Spleen (tissue), 11 donors: Measurements from ENCODE around the gene CD274. TPM values are rescaled to one million over a fixed set of nuclear protein-coding genes. Genes with fewer than 3 reads are reported as not detected.
A peak's percentile ranks its signal among the peaks of the same experiment; 100 is the strongest.
"Not testable (repeated sequence)": the region's sequence is repeated elsewhere in the genome, so short reads cannot be mapped to it uniquely, and the experiment has no call there.

Experiments used
- DNase-seq: peaks from one replicate; pipeline ENCODE4 v3.0.0-alpha.2; 2020
- H3K27ac ChIP-seq, 8 donors: fragments of 200-600 bp; sonication (generic) in 7 of 8; 1 replicate in 4 of 8; 2 replicates in 4 of 8; pipeline versions ENCODE4 v1.5.0 to v1.8.0; 2016 to 2021; ENCODE audit warnings: inconsistent platforms in 4 of 8, mild to moderate bottlenecking in 4 of 8, moderate library complexity in 1 of 8
- H3K27me3 ChIP-seq, 7 donors: fragments of 200-600 bp; sonication (generic) in 6 of 7; replicated peaks in 1 of 7; 1 replicate in 4 of 7; 2 replicates in 3 of 7; pipeline versions ENCODE4 v1.5.0 to v1.8.0; 2016 to 2021; ENCODE audit warnings: inconsistent platforms in 3 of 7, mild to moderate bottlenecking in 1 of 7
- H3K36me3 ChIP-seq, 6 donors: fragments of 200-600 bp; sonication (generic) in 5 of 6; 1 replicate in 4 of 6; 2 replicates in 2 of 6; pipeline versions ENCODE4 v1.5.0 to v1.8.0; 2016 to 2021; ENCODE audit warnings: inconsistent platforms in 2 of 6
- H3K4me1 ChIP-seq, 6 donors: fragments of 200-600 bp; sonication (generic) in 5 of 6; 1 replicate in 3 of 6; 2 replicates in 3 of 6; pipeline versions ENCODE4 v1.5.0 to v1.8.0; 2016 to 2021; ENCODE audit warnings: inconsistent platforms in 3 of 6
- H3K4me3 ChIP-seq, 8 donors: fragments of 200-600 bp; sonication (generic) in 7 of 8; 1 replicate in 4 of 8; 2 replicates in 4 of 8; pipeline versions ENCODE4 v1.5.0 to v1.8.0; 2016 to 2021; ENCODE audit warnings: inconsistent platforms in 4 of 8, mild to moderate bottlenecking in 4 of 8, moderate library complexity in 2 of 8
- H3K9me3 ChIP-seq, 8 donors: fragments of 200-600 bp; sonication (generic) in 7 of 8; 1 replicate in 4 of 8; 2 replicates in 4 of 8; pipeline versions ENCODE4 v1.5.0 to v1.8.0; 2016 to 2021; ENCODE audit warnings: inconsistent platforms in 4 of 8
- CTCF ChIP-seq, 11 experiments: fragments of 200-600 bp in 7 of 11; fragments of 450-650 bp in 4 of 11; sonication (generic) in 4 of 11; IDR thresholded peaks in 8 of 11; conservative IDR thresholded peaks in 3 of 11; 1 replicate in 7 of 11; 2 replicates in 4 of 11; pipeline versions ENCODE4 v1.4.0 to v1.8.0; 2016 to 2021; ENCODE audit warnings: antibody characterized with exemption in 11 of 11, inconsistent platforms in 4 of 11, mild to moderate bottlenecking in 1 of 11
- POLR2A ChIP-seq, 3 donors: fragments of 450-650 bp; IDR thresholded peaks; one replicate each; pipeline ENCODE4 v1.5.1; 2017; ENCODE audit warnings: antibody characterized with exemption in 3 of 3, mild to moderate bottlenecking in 1 of 3
- POLR2AphosphoS5 ChIP-seq, 3 donors: sonication (generic); formaldehyde crosslinking; IDR thresholded peaks; one replicate each; pipeline ENCODE4 v1.5.1; 2017; ENCODE audit warnings: antibody characterized with exemption in 3 of 3
- WGBS, 5 donors: extraction: QIAGEN DNeasy Blood & Tissue Kit in 3 of 5; methylation state at CpG; one replicate each; pipeline versions ENCODE4 v1.1.5 to v1.1.7; 2013 to 2018; 5-methylcytosine and 5-hydroxymethylcytosine counted together
- intact Hi-C: fragments of 100-400 bp; cut with DNase I; formaldehyde crosslinking; loops from one replicate; pipeline ENCODE4 v1.15.0; 2023; ENCODE audit warnings: low total_unique reads
- polyA plus RNA-seq, 3 donors: library from polyadenylated mRNA; stranded (reverse); fragments of 200-250 nt; gene quantifications; one replicate each; pipeline ENCODE4 v1.2.1, GENCODE V29; 2013
- total RNA-seq, 7 donors: library from RNA; depleted of rRNA in 3 of 7; stranded (reverse); fragments of >200 nt in 3 of 7; fragmentation: NEBNext Ultra II Directional in 4 of 7; extraction: Animal tissue kit (Norgen Biotek cat#: 25700) in 4 of 7; gene quantifications; one replicate each; pipeline versions ENCODE4 v1.1.0 to v1.2.1, GENCODE V29; 2016 to 2021
- donor health status: healthy with polysubstance abuse.
- donor health status: DM: no; HTN: no; CAD: no; lungs with moderate emphysema.
- donor health status: DM: no; HTN: no; CAD: no.
- donor health status: Bipolar disorder and iron deficiency.
- donor health status: healthy.
- donor health status: DM: no; HTN: no; CAD: no.
- donor health status: DM: yes; HTN: yes; CAD: no.

CD274 gene
- total and polyA plus RNA-seq, 10 donors = 1.8 to 34.8 (median 25.5) TPM

GRCh38 chr9:5466766-5467165 is 16.4 kb downstream of the CD274 start:
- no peaks in the 10 kb centered on the region for H3K27me3 ChIP-seq
- no peak for DNase-seq
- TF ChIP-seq POLR2A (IDR thresholded peaks at IDR 0.05) = no peak
- TF ChIP-seq CTCF (IDR thresholded peaks at IDR 0.05 in 8 of 11, conservative IDR thresholded peaks at IDR 0.05 in 3 of 11) = no peak
- TF ChIP-seq POLR2AphosphoS5 (IDR thresholded peaks at IDR 0.05) = no peak
- H3K27ac ChIP-seq = peak overlapping the region in 4 of 8 donors; percentile 16 to 80 (median 54)
- intact Hi-C loops = no loop called here
- H3K4me1 ChIP-seq = peaks cover 0 to 22% (median 3%) of the 10 kb centered on the region in 6 donors
- no peaks in the 10 kb centered on the region for H3K9me3 ChIP-seq
- 69 to 83% (median 74%) methylated on average over 2 of the region's 2 CpGs for WGBS, 5 donors
- no peak overlapping the region for H3K4me3 ChIP-seq
- peaks cover 0 to 86% (median 39%) of the 10 kb centered on the region in 6 donors for H3K36me3 ChIP-seq

GRCh38 chr9:5468850-5469249 is 18.5 kb downstream of the CD274 start:
- no peak overlapping the region for H3K27ac ChIP-seq
- H3K36me3 ChIP-seq = peaks cover 0 to 70% (median 25%) of the 10 kb centered on the region in 6 donors
- TF ChIP-seq POLR2AphosphoS5 (IDR thresholded peaks at IDR 0.05) (no peak), POLR2A (IDR thresholded peaks at IDR 0.05) (no peak), CTCF (IDR thresholded peaks at IDR 0.05 in 8 of 11, conservative IDR thresholded peaks at IDR 0.05 in 3 of 11) (no peak)
- intact Hi-C loops = no loop called here
- 77 to 84% (median 83%) methylated on average over 5 of the region's 5 CpGs for WGBS, 5 donors
- H3K27me3 ChIP-seq = no peaks in the 10 kb centered on the region
- no peaks in the 10 kb centered on the region for H3K9me3 ChIP-seq
- H3K4me3 ChIP-seq = no peak overlapping the region
- DNase-seq = no peak
- peaks cover 0 to 22% (median 3%) of the 10 kb centered on the region in 6 donors for H3K4me1 ChIP-seq

GRCh38 chr9:5470122-5470521 is 19.8 kb downstream of the CD274 start:
- peaks cover 0 to 58% (median 19%) of the 10 kb centered on the region in 6 donors for H3K36me3 ChIP-seq
- intact Hi-C loops = no loop called here
- no peak for DNase-seq
- no peaks in the 10 kb centered on the region for H3K27me3 ChIP-seq
- TF ChIP-seq POLR2A (IDR thresholded peaks at IDR 0.05) = no peak
- no peak for TF ChIP-seq POLR2AphosphoS5 (IDR thresholded peaks at IDR 0.05)
- TF ChIP-seq CTCF (IDR thresholded peaks at IDR 0.05 in 8 of 11, conservative IDR thresholded peaks at IDR 0.05 in 3 of 11) = no peak
- H3K9me3 ChIP-seq = no peaks in the 10 kb centered on the region
- no peak overlapping the region for H3K27ac ChIP-seq
- no peak overlapping the region for H3K4me3 ChIP-seq
- peaks cover 0 to 15% (median 3%) of the 10 kb centered on the region in 6 donors for H3K4me1 ChIP-seq
- 92 to 100% (median 94%) methylated on average over 1 of the region's 1 CpG for WGBS, 5 donors

GRCh38 chr9:5470816-5471215 is 20.5 kb downstream of the CD274 start:
- Histone ChIP-seq H3K9me3 (no peaks in the 10 kb centered on the region), H3K27ac (no peak overlapping the region), H3K4me3 (no peak overlapping the region), H3K36me3 (peaks cover 0 to 51% (median 17%) of the 10 kb centered on the region in 6 donors), H3K4me1 (peaks cover 0 to 10% (median 3%) of the 10 kb centered on the region in 6 donors), H3K27me3 (no peaks in the 10 kb centered on the region)
- WGBS, 5 donors = 90 to 95% (median 94%) methylated on average over 3 of the region's 3 CpGs
- TF ChIP-seq POLR2AphosphoS5 (IDR thresholded peaks at IDR 0.05) (no peak), POLR2A (IDR thresholded peaks at IDR 0.05) (no peak), CTCF (IDR thresholded peaks at IDR 0.05 in 8 of 11, conservative IDR thresholded peaks at IDR 0.05 in 3 of 11) (no peak)
- no peak for DNase-seq
- intact Hi-C loops = no loop called here

- H3K27ac ChIP-seq, intact Hi-C loops, H3K27me3 ChIP-seq, DNase-seq, H3K36me3 ChIP-seq, H3K4me3 ChIP-seq, H3K4me1 ChIP-seq, H3K9me3 ChIP-seq: not testable (repeated sequence)
- whole genome bisulfite sequencing, 5 donors = 88 to 97% (median 94%) methylated on average over 2 of the region's 2 CpGs
Measured at GRCh38 chr9:5475611-5476010, 25.3 kb downstream of the CD274 start.
